ENCODE results near the gene CACNA1D.

Gene CACNA1D

GRCh38 chr3:53754325-53754724 is 259.9 kb downstream of the CACNA1D start:
- DNase-seq (ENCODE audit: low read depth, low spot score), result no peak
- no peak overlapping the region for H3K4me3 ChIP-seq (ENCODE audit: low read depth, low read length)
- POLR2A ChIA-PET, result no interaction called here
- no peak for TF ChIP-seq CTCF (IDR thresholded peaks at IDR 0.05; ENCODE audit: insufficient read depth, low read length, missing control alignments)
- CTCF ChIA-PET, result no interaction called here

- CTCF ChIA-PET, result no interaction called here
- POLR2A ChIA-PET, result no interaction called here
- TF ChIP-seq CTCF (IDR thresholded peaks at IDR 0.05; ENCODE audit: insufficient read depth, low read length, missing control alignments), result no peak
- H3K4me3 ChIP-seq (ENCODE audit: low read depth, low read length), result no peak overlapping the region
- no peak for DNase-seq (ENCODE audit: low read depth, low spot score)
These were observed 264.4 kb downstream of the CACNA1D start for GRCh38 chr3:53758846-53759245.

- DNase-seq (ENCODE audit: low read depth, low spot score), result no peak
- ChIA-PET POLR2A (no interaction called here), CTCF (no interaction called here)
- TF ChIP-seq CTCF (IDR thresholded peaks at IDR 0.05; ENCODE audit: insufficient read depth, low read length, missing control alignments), result no peak
- no peak overlapping the region for H3K4me3 ChIP-seq (ENCODE audit: low read depth, low read length)
These were observed 268.9 kb downstream of the CACNA1D start for GRCh38 chr3:53763353-53763752.

- POLR2A ChIA-PET, result no interaction called here
These were observed 269.8 kb downstream of the CACNA1D start for GRCh38 chr3:53764026-53764775.

GRCh38 chr3:53765753-53766152 is 271.3 kb downstream of the CACNA1D start:
- POLR2A ChIA-PET, result no interaction called here
- no peak for DNase-seq (ENCODE audit: low read depth, low spot score)
- H3K4me3 ChIP-seq (ENCODE audit: low read depth, low read length), result no peak overlapping the region
- TF ChIP-seq CTCF (IDR thresholded peaks at IDR 0.05; ENCODE audit: insufficient read depth, low read length, missing control alignments), result no peak
- CTCF ChIA-PET, result no interaction called here

More at GRCh38 chr3:53764026-53764775, 269.8 kb downstream of the CACNA1D start:
- DNase-seq (ENCODE audit: low read depth, low spot score), result no peak
- TF ChIP-seq CTCF (IDR thresholded peaks at IDR 0.05; ENCODE audit: insufficient read depth, low read length, missing control alignments), result no peak
- no peak overlapping the region for H3K4me3 ChIP-seq (ENCODE audit: low read depth, low read length)
- CTCF ChIA-PET, result no interaction called here

- H3K4me3 ChIP-seq (ENCODE audit: low read depth, low read length), result no peak overlapping the region
- ChIA-PET POLR2A (no interaction called here), CTCF (no interaction called here)
- DNase-seq (ENCODE audit: low read depth, low spot score), result no peak
- TF ChIP-seq CTCF (IDR thresholded peaks at IDR 0.05; ENCODE audit: insufficient read depth, low read length, missing control alignments), result no peak
These were observed 272.3 kb downstream of the CACNA1D start for GRCh38 chr3:53766706-53767105.
